Testis (tissue), 3 donors: ENCODE results near the gene OR4D9. TPM values are rescaled to one million over a fixed set of nuclear protein-coding genes. Genes with fewer than 3 reads are reported as not detected.
"Not testable (repeated sequence)": the region's sequence is repeated elsewhere in the genome, so short reads cannot be mapped to it uniquely, and the experiment has no call there.

Source experiments
- DNase-seq: peaks from one replicate; pipeline ENCODE4 v3.0.0-alpha.2; 2019
- H3K27ac ChIP-seq, 2 donors: fragments of 200-600 bp; sonication (generic); one replicate each; pipeline ENCODE4 v1.5.1; 2019
- H3K27me3 ChIP-seq: fragments of 200-600 bp; sonication (generic); one replicate; pipeline ENCODE4 v1.5.1; 2019
- H3K36me3 ChIP-seq: fragments of 200-600 bp; sonication (generic); one replicate; pipeline ENCODE4 v1.5.1; 2017; ENCODE audit warnings: low read depth; ENCODE audit errors: missing control alignments
- H3K4me1 ChIP-seq: fragments of 200-600 bp; sonication (generic); one replicate; pipeline ENCODE4 v1.5.1; 2019
- H3K4me3 ChIP-seq, 2 donors: fragments of 200-600 bp; sonication (generic); one replicate each; pipeline ENCODE4 v1.5.1; 2017 to 2019
- H3K9me3 ChIP-seq: fragments of 200-600 bp; sonication (generic); one replicate; pipeline ENCODE4 v1.5.1; 2017
- CTCF ChIP-seq, 3 experiments: fragments of 450-650 bp in 2 of 3; fragments of 200-600 bp in 1 of 3; sonication (generic) in 1 of 3; IDR thresholded peaks; one replicate each; pipeline ENCODE4 v1.5.1; 2016 to 2019; ENCODE audit warnings: antibody characterized with exemption in 3 of 3, mild to moderate bottlenecking in 2 of 3, moderate library complexity in 1 of 3
- POLR2A ChIP-seq: fragments of 450-650 bp; IDR thresholded peaks from one replicate; pipeline ENCODE4 v1.6.1; 2017; ENCODE audit warnings: antibody characterized with exemption, mild to moderate bottlenecking, moderate library complexity
- WGBS, 2 donors: methylation state at CpG; one replicate each; pipeline ENCODE4 v1.1.5; 2018; 5-methylcytosine and 5-hydroxymethylcytosine counted together
- intact Hi-C: fragments of 100-400 bp; cut with DNase I; formaldehyde crosslinking; loops from one replicate; pipeline ENCODE4 v1.15.1; 2023; ENCODE audit warnings: low total_unique reads
- polyA plus RNA-seq: library from polyadenylated mRNA; stranded (reverse); fragments of 350-450 nt; fragmentation: Illumina TruSeq; extraction: RNeasy Lipid Tissue Mini Kit (QIAGEN cat#74804); gene quantifications from one replicate; pipeline ENCODE4 v1.2.3, GENCODE V29; 2014; ENCODE audit warnings: low read depth, low replicate concordance; ENCODE audit not compliant: insufficient read depth
- total RNA-seq, 2 donors: library from RNA; depleted of rRNA; stranded (reverse); fragments of >200 nt; gene quantifications; one replicate each; pipeline ENCODE4 v1.2.3, GENCODE V29; 2016

The OR4D9 gene
- total and polyA plus RNA-seq, 3 donors from 2014 or later = not detected

- intact Hi-C loops = no loop called here
- Histone ChIP-seq H3K4me1 (no peaks in the 10 kb centered on the region), H3K9me3 (no peaks in the 10 kb centered on the region), H3K36me3 (no peaks in the 10 kb centered on the region), H3K4me3 (no peak overlapping the region), H3K27me3 (no peaks in the 10 kb centered on the region), H3K27ac (no peak overlapping the region)
- 55 to 65% methylated on average over 3 of the region's 3 CpGs for WGBS, 2 donors
- DNase-seq = peak; percentile 41
- TF ChIP-seq POLR2A = no peak
- no peak for TF ChIP-seq CTCF (IDR thresholded peaks at IDR 0.05)
Measured at GRCh38 chr11:59542142-59542810, 30.9 kb downstream of the OR4D9 start.

GRCh38 chr11:59543713-59544112 is 32.4 kb downstream of the OR4D9 start:
- 84 to 95% methylated on average over 3 of the region's 3 CpGs for WGBS, 2 donors
- intact Hi-C loops = not testable (repeated sequence)

GRCh38 chr11:59544869-59545178 is 33.5 kb downstream of the OR4D9 start:
- Histone ChIP-seq H3K36me3 (no peaks in the 10 kb centered on the region), H3K4me3 (peak overlapping the region in 1 of 2 donors; percentile 17), H3K27me3 (no peaks in the 10 kb centered on the region), H3K4me1 (peaks cover 8% of the 10 kb centered on the region), H3K27ac (no peak overlapping the region), H3K9me3 (no peaks in the 10 kb centered on the region)
- DNase-seq = no peak
- 40 to 65% methylated on average over 3 of the region's 3 CpGs for WGBS, 2 donors
- intact Hi-C loops = no loop called here
- TF ChIP-seq CTCF (IDR thresholded peaks at IDR 0.05) = no peak
- TF ChIP-seq POLR2A = no peak

More at GRCh38 chr11:59543713-59544112, 32.4 kb downstream of the OR4D9 start:
- H3K4me3 ChIP-seq, H3K36me3 ChIP-seq, H3K4me1 ChIP-seq, DNase-seq, H3K27me3 ChIP-seq, H3K9me3 ChIP-seq, H3K27ac ChIP-seq: not testable (repeated sequence)

GRCh38 chr11:59545179-59546020 is 34.1 kb downstream of the OR4D9 start:
- intact Hi-C loops = no loop called here
- Histone ChIP-seq H3K27me3 (no peaks in the 10 kb centered on the region), H3K27ac (no peak overlapping the region), H3K36me3 (no peaks in the 10 kb centered on the region), H3K4me3 (peak overlapping the region in 1 of 2 donors; percentile 17), H3K4me1 (peaks cover 8% of the 10 kb centered on the region), H3K9me3 (no peaks in the 10 kb centered on the region)
- no peak for DNase-seq
- TF ChIP-seq POLR2A (no peak), CTCF (IDR thresholded peaks at IDR 0.05) (no peak)
- WGBS, 2 donors = 65 to 73% methylated on average over 24 of the region's 24 CpGs

GRCh38 chr11:59547605-59548308 is 36.4 kb downstream of the OR4D9 start:
- H3K27me3 ChIP-seq, H3K4me3 ChIP-seq, H3K36me3 ChIP-seq, intact Hi-C loops, H3K4me1 ChIP-seq, H3K9me3 ChIP-seq: not testable (repeated sequence)
- 76 to 79% methylated on average over 5 of the region's 5 CpGs for WGBS, 2 donors
- H3K27ac ChIP-seq = peak overlapping the region; percentile 23 to 51
- peak; percentile 68 for DNase-seq
